ENCODE measurements around the gene RHCE. TPM values are rescaled to one million over a fixed set of nuclear protein-coding genes. Genes with fewer than 3 reads are reported as not detected.
"Not testable (repeated sequence)": the region's sequence is repeated elsewhere in the genome, so short reads cannot be mapped to it uniquely, and the experiment has no call there.

The RHCE gene
- total and polyA plus RNA-seq, 2 of the 8 experiments (the other 6 are each of a cell fraction or from before 2014, with no cell fraction given): 0.23 to 0.50 TPM

- not testable (repeated sequence) for H3K4ac ChIP-seq (replicated peaks; ENCODE audit: insufficient read length, low read depth, low read length); H3K4me2 ChIP-seq (ENCODE audit: insufficient read depth in 1 of 2, low read depth in 2 of 2, low read length in 2 of 2); H3K23ac ChIP-seq (ENCODE audit: insufficient read length); H4K8ac ChIP-seq (ENCODE audit: extremely low read depth, insufficient read depth, low read length); H3K56ac ChIP-seq (replicated peaks; ENCODE audit: insufficient read length, low read depth, low read length); H3K23me2 ChIP-seq (ENCODE audit: low read depth, low read length); H2AK5ac ChIP-seq (ENCODE audit: low read depth, low read length); H3K9me3 ChIP-seq (ENCODE audit: insufficient read depth in 2 of 2, low read depth in 1 of 2, low read length in 1 of 2); H2BK20ac ChIP-seq (ENCODE audit: low read length); H3K4me1 ChIP-seq (replicated peaks in 1 of 4; ENCODE audit: control insufficient read depth in 3 of 4, insufficient read depth in 4 of 4, low read length in 3 of 4); H3K9ac ChIP-seq (replicated peaks in 1 of 4; ENCODE audit: extremely low read depth in 1 of 4, low read depth in 3 of 4, low read length in 3 of 4); H2BK5ac ChIP-seq (ENCODE audit: low read depth, low read length); H4K5ac ChIP-seq (ENCODE audit: insufficient read length, low read depth, low read length); H3K36me3 ChIP-seq (ENCODE audit: control insufficient read depth in 2 of 4, insufficient read depth in 4 of 4, low read length in 3 of 4); H2AFZ ChIP-seq (ENCODE audit: low read length); H4K20me1 ChIP-seq (replicated peaks in 1 of 2; ENCODE audit: control insufficient read depth in 1 of 2, insufficient read depth in 2 of 2, low read length in 2 of 2); H2BK120ac ChIP-seq (replicated peaks; ENCODE audit: low read depth, low read length); H3K27me3 ChIP-seq (replicated peaks in 1 of 4; ENCODE audit: control insufficient read depth in 3 of 4, extremely low read depth in 1 of 4, insufficient read depth in 3 of 4, low read length in 3 of 4); H3K79me1 ChIP-seq (ENCODE audit: low read depth, low read length); FAIRE-seq; H2BK12ac ChIP-seq (ENCODE audit: low read depth, low read length); H3K4me3 ChIP-seq (ENCODE audit: extremely low read depth in 1 of 4, insufficient read depth in 2 of 4, low read depth in 3 of 4, low read length in 4 of 4); H3K27ac ChIP-seq (ENCODE audit: low read depth, low read length); H3K14ac ChIP-seq (ENCODE audit: insufficient read length); H4K91ac ChIP-seq (replicated peaks; ENCODE audit: insufficient read length, low read length); H2BK15ac ChIP-seq (ENCODE audit: low read length); H3K79me2 ChIP-seq (ENCODE audit: control insufficient read depth in 1 of 2, insufficient read depth in 2 of 2, low read length in 2 of 2); H3K18ac ChIP-seq (ENCODE audit: extremely low read depth, low read length)
- CTCF ChIA-PET (ENCODE audit: partially characterized antibody): interaction anchor here (0.6 kb wide), 1 partner anchor 106 kb away, joined by 3 read pairs; no protein-coding TSS in a partner anchor
- 84% methylated on average over 4 of the region's 4 CpGs; no CpG with 5 or more reads in 1 of the 2 experiments for WGBS, 2 experiments (ENCODE audit: extremely low coverage in 1 of 2, insufficient coverage in 1 of 2, insufficient read length in 1 of 2, insufficient replicate concordance in 2 of 2, low coverage in 1 of 2, low lambda C conversion rate in 2 of 2, missing lambda C conversion rate in 1 of 2)
- DNase-seq (ENCODE audit: low read depth in 1 of 2, low spot score in 2 of 2): peak in 1 of 2 experiments; percentile 3
- POLR2A ChIA-PET (ENCODE audit: partially characterized antibody): interaction anchor here (1.0 kb wide), 1 partner anchor 140 kb away, joined by 3 read pairs; the partner anchor contains the start of gene RSRP1
These were observed 33.5 kb downstream of the RHCE start for GRCh38 chr1:25387096-25387495.

GRCh38 chr1:25383875-25384274 is 36.8 kb downstream of the RHCE start:
- H3K27me3 ChIP-seq (replicated peaks in 1 of 4; ENCODE audit: control insufficient read depth in 3 of 4, extremely low read depth in 1 of 4, insufficient read depth in 3 of 4, low read length in 3 of 4); H3K79me2 ChIP-seq (ENCODE audit: control insufficient read depth in 1 of 2, insufficient read depth in 2 of 2, low read length in 2 of 2); H4K20me1 ChIP-seq (replicated peaks in 1 of 2; ENCODE audit: control insufficient read depth in 1 of 2, insufficient read depth in 2 of 2, low read length in 2 of 2); H3K4ac ChIP-seq (replicated peaks; ENCODE audit: insufficient read length, low read depth, low read length); FAIRE-seq; H2AK5ac ChIP-seq (ENCODE audit: low read depth, low read length); H2BK120ac ChIP-seq (replicated peaks; ENCODE audit: low read depth, low read length); H2AFZ ChIP-seq (ENCODE audit: low read length); H3K56ac ChIP-seq (replicated peaks; ENCODE audit: insufficient read length, low read depth, low read length); H3K4me2 ChIP-seq (ENCODE audit: insufficient read depth in 1 of 2, low read depth in 2 of 2, low read length in 2 of 2); H3K23ac ChIP-seq (ENCODE audit: insufficient read length); H2BK15ac ChIP-seq (ENCODE audit: low read length); H3K9ac ChIP-seq (replicated peaks in 1 of 4; ENCODE audit: extremely low read depth in 1 of 4, low read depth in 3 of 4, low read length in 3 of 4); H4K5ac ChIP-seq (ENCODE audit: insufficient read length, low read depth, low read length); H3K14ac ChIP-seq (ENCODE audit: insufficient read length); H3K9me3 ChIP-seq (ENCODE audit: insufficient read depth in 2 of 2, low read depth in 1 of 2, low read length in 1 of 2); H2BK20ac ChIP-seq (ENCODE audit: low read length); CTCF ChIA-PET (ENCODE audit: partially characterized antibody); H3K27ac ChIP-seq (ENCODE audit: low read depth, low read length); H3K18ac ChIP-seq (ENCODE audit: extremely low read depth, low read length); H3K4me1 ChIP-seq (replicated peaks in 1 of 4; ENCODE audit: control insufficient read depth in 3 of 4, insufficient read depth in 4 of 4, low read length in 3 of 4); DNase-seq (ENCODE audit: low read depth in 1 of 2, low spot score in 2 of 2); POLR2A ChIA-PET (ENCODE audit: partially characterized antibody); H2BK12ac ChIP-seq (ENCODE audit: low read depth, low read length); H3K4me3 ChIP-seq (ENCODE audit: extremely low read depth in 1 of 4, insufficient read depth in 2 of 4, low read depth in 3 of 4, low read length in 4 of 4); H4K8ac ChIP-seq (ENCODE audit: extremely low read depth, insufficient read depth, low read length); H3K79me1 ChIP-seq (ENCODE audit: low read depth, low read length); H3K23me2 ChIP-seq (ENCODE audit: low read depth, low read length); H3K36me3 ChIP-seq (ENCODE audit: control insufficient read depth in 2 of 4, insufficient read depth in 4 of 4, low read length in 3 of 4); H4K91ac ChIP-seq (replicated peaks; ENCODE audit: insufficient read length, low read length); H2BK5ac ChIP-seq (ENCODE audit: low read depth, low read length): not testable (repeated sequence)
- no CpG with 5 or more reads among the region's 1 CpG for WGBS, 2 experiments (ENCODE audit: extremely low coverage in 1 of 2, insufficient coverage in 1 of 2, insufficient read length in 1 of 2, insufficient replicate concordance in 2 of 2, low coverage in 1 of 2, low lambda C conversion rate in 2 of 2, missing lambda C conversion rate in 1 of 2)

Measured in H1 (cell line).